Fibroblast of skin of right quadriceps (primary cell): Measurements from ENCODE around the gene OTOP3.
"Not testable (repeated sequence)": the region's sequence is repeated elsewhere in the genome, so short reads cannot be mapped to it uniquely, and the experiment has no call there.

Source experiments
- DNase-seq: peaks from one replicate; pipeline ENCODE4 v3.0.0-alpha.2; 2013

The OTOP3 gene, protein sequence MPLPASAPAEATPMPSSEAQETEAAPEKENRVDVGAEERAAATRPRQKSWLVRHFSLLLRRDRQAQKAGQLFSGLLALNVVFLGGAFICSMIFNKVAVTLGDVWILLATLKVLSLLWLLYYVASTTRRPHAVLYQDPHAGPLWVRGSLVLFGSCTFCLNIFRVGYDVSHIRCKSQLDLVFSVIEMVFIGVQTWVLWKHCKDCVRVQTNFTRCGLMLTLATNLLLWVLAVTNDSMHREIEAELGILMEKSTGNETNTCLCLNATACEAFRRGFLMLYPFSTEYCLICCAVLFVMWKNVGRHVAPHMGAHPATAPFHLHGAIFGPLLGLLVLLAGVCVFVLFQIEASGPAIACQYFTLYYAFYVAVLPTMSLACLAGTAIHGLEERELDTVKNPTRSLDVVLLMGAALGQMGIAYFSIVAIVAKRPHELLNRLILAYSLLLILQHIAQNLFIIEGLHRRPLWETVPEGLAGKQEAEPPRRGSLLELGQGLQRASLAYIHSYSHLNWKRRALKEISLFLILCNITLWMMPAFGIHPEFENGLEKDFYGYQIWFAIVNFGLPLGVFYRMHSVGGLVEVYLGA

DNA sequence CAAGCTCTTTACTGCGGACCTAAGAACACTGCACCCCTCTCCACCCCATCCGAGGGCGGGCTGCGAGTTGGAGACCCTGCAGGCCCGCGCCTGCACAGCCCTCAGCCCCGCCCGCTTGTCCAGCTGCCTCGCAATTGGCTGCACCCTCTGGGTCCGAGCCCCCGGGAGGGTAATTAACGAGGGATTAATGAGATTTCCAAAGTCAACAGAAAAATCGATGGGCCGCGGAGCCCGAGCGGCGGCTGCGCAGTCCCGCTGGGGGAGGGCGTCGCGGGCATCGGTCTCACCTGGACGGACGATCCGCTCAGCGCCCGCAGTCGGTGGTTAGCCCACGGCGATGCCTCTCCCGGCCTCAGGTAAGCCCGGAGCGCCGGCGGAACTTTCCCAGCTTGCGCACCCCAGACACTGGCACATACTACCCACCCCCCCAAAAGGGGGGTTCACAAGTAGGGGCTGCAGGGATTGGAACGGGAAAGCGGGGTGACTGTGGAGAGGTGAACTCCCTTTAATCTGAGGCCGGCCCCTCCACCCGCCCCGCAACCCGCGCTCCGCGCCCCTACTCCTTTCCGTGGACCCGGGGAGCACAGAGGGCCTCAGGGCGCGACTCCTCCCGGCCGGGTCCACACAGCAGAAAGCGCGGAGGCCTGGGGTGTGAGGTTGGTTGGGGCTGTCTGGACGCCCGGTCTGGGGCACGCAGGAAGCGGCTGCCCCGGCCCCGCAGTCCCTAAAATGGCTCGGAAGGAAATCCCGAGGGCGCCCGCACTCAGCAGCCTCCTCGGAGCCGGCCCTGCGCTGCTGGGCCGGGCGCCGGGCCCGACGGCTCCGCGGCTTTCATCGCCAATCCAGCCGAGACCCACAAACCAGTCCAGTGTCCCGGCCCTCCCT lies at the start of gene OTOP3:
OTOP3 (plus strand) TSS at position 314 of the 885 bp plus-strand sequence; CDS start at position 338, 24 bp downstream.
- no peak for DNase-seq

DNA sequence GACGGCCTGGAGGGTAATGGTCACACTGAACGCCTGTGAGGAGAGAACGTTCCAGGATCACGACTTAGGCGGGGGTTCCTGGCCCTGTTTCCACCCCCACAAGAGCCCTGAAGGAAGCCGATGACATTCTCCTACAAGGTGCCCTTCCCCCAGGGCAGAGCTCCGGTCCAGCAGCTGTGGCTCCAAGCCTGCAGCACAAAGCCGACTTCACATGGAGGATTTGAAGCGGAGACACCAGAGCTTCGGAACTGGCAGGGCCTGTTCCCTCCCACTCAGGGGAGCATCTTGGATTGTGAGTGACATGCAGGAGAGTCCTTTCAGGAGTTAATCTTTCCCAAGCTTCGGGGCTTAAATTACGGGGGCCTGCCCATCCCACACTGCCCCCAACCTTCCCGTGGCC lies 47.2 kb upstream of the OTOP3 start:
- no peak for DNase-seq

DNA sequence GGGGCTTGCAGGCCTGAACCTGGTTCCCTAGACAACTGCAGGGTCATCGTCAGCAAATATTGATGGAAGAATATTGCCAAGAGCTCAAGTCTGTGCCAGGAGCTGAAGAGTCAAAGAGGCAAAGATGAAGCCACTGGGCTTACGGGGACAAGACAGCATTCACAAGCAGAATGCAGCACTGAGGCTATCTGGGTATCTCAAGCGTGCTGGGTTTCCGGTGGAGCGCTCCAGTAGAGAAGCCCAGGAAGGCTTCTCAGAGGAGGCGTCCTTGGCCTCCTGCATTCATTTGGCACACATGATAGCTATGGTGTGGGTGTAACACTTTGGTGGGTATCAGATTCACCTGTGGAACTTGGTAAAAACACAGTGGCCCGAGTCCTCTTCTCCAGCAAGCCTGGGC lies 45.1 kb upstream of the OTOP3 start:
- no peak for DNase-seq

DNA sequence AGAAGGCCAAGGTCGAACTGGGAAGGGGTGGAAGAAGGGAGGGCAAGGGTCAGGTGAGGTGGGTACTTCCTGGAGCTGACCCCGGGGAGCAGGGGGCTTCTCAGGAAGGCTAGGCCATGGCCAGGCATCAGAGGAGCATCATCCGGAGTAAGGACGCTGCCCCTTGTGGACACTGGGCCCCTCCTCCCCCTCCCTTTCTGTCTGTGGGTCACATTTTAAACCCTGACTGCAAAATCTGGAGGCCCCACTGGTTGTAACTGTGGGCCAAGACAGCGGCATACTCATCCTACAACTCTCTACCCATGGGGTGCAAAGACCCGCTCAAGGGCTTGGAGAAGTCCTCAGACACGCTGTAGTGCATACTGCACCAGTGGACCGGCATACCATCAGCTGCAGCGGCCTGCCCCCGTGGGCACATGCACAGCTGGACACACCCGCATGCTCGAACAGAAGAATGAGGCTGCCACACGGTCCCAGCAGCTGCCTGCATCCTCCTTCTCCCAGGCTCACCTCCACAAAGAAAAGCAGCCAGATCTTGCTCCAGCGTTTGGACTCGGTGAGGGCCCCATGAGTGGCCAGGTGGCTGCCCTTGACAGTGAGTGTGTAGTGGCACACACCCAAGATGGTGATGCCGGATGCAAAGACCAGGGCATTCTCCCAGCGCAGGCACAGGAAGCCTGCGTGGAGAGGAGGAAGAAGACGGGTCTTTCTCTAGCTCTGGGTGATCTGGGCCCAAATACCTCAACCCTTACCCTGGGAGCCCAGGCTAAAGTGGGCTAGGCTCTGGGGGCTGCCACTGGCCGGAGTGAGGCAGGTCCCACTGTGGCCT lies 43.5 kb upstream of the OTOP3 start:
- no peak for DNase-seq

DNA sequence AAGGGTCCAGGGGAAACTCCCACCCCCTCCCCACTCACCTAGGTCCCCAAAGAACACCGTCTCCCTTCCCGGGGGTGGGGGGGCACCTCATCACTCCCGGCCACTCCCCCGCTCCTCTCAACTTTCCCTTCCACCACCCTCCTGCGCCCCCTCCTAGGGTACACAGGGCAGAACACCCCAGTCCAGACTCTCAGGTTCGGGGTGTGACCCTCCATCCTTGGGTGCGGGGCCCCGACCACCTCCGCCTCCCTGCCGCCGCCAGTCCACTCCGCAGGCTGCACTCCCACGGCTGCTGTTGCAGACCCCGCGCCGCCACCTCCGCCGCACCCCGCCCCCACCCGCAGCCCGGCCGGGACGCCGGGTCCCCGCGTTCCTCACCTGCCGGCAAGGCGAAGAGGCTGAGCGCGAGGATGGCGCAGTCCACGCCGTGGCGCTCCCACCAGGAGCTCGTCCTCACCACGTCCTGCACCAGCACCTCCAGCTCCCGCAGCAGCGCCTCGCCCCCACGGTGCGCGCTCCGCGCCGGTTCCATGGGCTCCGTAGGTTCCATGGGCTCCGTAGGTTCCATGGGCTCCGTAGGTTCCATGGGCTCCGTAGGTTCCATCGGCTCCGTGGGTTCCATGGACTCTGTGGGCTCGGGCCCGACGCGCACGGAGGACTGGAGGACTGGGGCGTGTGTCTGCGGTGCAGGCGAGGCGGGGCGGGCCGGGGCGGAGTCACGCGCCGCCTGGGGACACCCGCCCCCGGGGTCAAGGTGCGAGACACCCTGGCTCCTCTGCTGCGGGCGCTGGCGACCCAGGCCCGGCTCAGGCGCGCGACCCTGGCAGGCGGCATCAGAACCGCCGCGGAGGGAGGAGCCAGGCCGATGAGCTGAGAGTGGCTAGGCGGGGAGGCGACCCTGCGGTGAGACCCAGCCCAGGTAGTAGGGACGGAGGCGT lies 42.5 kb upstream of the OTOP3 start, which contains the start of gene FADS6:
FADS6 (minus strand) TSS at position 660 of the 938 bp plus-strand sequence; CDS start at position 622, 38 bp downstream.
- DNase-seq = no peak

DNA sequence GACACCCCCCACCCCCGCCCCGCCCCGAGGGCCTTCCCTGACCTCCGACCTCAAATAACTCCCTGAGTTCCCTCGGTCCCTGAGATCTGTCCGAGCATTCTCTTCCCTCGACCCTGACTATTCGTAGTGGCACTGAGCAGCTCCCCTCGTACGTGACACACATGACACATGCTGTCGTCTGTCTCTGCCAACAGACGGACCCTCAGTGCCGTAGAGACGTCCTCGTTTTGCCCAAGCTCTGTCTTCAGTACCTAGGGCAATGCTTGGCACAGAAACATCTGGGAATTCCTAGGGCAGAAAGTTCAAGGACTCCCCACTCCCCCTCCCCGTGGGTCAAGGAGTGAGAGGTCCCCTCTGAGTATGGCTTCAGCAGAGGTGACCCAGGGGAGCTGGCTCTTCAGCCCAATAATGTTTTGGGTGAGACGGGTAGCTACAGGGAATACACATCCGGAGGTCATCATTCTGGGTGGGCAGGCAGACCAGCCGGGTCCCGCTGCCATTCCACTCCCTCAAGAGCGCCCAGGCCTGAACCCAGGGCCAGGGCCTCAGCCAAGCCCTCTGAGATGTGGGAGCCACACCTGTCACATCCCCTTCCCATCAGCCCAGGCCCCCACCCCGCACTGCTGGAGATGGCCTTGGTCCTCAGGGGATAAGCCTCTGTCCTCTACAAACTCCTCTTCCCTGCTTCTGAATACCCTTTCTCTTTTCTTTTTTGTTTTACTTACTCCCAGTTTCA lies 41.6 kb upstream of the OTOP3 start:
- no peak for DNase-seq

DNA sequence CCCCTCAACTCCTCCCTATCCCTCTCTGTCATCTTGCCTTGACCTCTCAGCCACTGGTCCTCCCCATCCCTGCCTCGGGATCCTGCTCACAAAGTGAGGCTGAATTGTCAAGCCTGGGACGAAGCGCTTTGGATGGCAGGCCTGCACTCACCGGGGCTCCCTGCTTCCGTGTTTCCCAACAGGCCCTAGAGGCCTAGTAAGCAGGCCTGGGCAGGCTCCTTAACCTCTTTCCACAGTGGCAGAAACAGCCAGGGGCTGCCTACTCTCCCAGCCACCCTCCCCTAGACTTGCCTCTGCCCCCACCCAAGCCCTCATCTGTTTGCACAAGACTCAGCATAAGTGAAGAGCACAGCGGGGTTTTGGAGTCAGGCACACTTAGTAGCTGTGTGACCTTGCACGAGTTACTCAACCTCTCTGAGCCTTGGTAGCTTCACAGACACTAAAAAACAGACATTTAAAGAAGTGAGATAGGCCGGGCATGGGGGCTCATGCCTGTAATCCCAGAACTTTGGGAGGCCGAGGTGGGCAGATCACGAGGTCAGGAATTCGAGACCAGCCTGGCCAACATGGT lies 37.2 kb upstream of the OTOP3 start:
- no peak for DNase-seq

DNA sequence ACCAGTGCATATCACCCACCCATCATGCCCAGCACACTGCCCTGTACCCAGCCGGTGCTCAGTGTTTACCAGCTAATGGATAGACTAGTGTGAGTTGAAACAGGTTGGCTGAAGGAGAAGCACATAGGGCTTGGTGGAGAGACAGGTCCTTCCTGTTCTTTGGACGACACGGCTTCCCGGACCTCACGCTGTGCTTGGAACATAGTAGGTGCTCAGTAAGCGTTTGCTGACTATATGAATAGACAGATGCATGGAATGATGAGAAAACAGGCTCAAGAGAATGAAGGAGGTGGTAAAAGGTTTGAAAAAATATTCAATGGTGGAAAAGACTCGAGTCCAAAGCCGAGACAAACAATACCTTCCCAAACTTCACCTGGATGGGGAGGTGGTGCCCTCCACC lies 35.5 kb upstream of the OTOP3 start:
- DNase-seq = no peak

DNA sequence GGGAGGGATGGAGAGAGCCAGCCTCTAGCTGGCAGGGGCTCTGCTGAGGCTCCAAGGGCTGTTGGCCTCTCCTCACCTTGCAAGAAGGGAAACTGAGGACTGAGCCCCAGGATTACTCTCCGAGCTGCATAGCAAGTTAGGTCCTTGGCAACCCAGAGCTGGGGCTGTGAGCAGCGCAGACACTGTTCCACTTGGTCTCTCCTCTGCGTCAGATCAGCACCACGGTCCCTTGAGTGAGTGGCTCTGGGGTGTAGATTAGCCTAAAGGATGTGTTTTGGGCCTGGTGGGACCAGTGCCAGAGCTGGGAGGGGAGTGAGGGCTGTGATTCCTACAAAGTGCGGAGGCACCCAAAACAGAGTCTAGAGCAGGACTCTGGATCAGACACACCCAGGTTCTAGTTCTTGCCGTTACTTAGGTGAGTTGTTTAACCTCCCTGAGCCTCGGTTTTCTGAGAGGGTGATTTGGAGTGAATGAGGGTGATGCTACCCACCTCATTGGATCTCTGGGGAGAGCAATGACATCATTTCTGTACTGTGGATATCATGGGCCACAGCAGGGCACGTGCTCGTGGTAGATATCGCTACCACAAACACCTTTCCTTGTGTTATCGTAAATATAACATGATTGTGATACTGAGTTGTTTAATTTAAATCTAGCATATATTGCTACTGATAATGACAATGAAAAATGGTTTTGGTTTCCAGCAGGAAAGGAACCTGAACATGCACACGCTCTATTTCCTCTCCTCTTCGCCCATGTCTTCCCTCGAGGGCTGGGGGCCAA lies 34.2 kb upstream of the OTOP3 start:
- DNase-seq = no peak

DNA sequence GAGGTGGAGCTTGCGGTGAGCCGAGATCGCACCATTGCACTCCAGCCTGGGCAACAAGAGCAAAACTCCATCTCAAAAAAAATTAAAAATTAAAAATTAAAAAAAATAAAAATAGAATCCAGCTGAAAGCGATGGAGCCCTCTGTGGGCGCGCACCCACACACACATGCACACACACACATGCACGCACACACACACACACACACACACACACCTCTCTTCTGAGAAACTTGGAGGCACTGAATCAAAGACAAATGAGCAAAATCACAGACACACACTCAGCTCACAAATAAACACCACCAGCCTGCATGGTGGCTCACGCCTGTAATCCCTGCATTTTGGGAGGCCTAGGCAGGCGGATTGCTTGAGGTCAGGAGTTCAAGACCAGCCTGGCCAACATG lies 32.7 kb upstream of the OTOP3 start:
- DNase-seq = no peak

DNA sequence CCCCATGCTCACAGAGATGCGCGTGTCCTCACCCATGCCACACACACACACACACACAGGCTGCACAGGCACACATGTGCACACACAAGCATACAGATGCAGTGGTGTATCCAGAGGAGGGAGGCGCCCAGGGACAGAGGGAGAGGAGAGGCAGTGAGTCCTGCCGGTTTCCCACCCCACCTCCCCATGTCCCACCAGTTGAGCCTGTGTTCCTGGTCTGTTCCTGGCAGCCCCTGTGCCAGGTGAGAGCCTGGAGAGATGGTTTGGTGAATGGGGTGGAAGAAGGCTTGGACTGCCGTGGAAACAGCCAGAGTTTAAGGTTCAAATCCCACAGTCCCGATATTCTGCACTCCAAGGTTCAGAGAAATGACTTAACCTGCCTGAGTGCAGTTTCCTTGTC lies 32.0 kb upstream of the OTOP3 start:
- DNase-seq = no peak

DNA sequence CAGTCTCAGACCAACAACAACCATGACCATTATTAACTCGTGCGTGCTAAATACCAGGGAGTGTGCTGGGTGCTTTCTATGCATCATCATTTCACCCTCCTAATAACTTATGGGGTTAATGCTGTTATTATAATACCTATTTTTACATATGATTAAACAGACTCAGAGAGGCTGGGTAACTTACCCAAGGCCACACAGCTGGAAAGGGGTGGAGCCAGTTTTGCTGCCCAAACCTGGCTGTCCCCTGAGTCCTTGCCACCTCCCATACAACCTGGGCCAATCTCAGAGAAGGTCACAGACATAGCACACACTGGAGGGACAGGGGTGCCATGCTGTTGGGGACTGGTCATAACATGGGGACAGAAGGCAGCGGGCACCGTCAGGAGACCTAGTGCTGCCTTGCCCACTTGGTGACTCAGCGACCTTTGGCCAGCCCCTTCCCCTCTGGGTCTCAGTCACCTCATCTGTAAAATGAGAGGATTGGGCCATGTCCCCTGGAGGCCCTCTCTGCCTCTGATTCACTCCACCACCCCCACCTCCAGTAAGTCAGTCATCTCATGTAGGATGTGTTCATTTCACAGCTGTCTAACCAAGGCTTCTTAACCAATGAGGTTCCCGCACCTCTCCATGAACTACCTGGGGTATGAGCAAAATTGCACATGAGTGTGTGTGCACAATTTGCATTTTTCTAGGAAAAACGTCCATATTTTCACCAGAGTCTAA lies 30.9 kb upstream of the OTOP3 start:
- no peak for DNase-seq

DNA sequence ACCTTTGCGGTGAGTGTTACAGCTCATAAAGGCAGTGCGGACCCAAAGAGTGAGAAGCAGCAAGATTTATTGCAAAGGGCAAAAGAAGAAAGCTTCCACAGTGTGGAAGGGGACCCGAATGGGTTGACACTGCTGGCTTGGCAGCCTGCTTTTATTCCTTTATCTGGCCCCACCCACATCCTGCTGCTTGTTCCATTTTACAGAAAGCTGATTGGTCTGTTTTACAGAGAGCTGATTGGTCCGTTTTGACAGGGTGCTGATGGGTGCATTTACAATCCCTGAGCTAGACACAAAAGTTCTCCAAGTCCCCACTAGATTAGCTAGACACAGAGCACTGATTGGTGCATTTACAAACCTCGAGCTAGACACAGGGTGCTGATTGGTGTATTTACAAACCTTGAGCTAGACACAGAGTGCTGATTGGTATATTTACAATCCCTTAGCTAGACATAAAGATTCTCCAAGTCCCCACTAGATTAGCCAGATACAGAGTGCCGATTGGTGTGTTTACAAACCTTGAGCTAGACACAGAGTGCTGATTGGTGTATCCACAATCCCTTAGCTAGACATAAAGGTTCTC lies 29.4 kb upstream of the OTOP3 start:
- not testable (repeated sequence) for DNase-seq

DNA sequence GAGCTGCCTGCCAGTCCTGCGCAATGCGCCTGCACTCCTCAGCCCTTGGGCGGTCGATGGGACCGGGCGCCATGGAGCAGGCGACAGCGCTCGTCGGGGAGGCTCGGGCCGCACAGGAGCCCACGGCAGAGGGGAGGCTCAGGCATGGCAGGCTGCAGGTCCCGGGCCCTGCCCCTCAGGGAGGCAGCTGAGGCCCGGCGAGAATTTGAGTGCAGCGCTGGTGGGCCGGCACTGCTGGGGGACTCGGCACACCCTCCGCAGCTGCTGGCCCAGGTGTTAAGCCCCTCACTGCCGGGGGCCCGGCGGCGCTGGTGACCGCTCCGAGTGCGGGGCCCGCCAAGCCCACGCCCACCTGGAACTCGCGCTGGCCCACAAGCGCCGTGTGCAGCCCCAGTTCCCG lies 28.7 kb upstream of the OTOP3 start:
- DNase-seq = no peak

DNA sequence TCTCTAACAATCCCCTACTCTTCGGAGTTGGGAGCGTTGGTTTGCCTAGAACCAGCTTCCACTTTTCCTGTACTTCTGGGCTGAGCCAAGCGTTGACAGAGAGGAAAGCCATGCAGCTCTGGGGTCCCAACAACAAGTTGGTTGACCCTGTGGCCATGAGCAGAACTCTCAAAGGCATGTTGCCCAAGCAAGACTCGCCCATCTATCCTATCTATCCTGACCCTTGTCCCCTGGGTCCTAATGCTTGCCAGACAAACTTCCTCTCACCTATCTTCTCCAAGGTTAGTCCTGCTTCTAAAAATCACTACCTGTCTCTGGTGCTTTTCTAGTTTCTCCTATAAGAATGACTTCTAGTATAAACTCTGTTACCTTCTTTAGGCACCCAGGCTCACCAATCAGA lies 26.6 kb upstream of the OTOP3 start:
- not testable (repeated sequence) for DNase-seq

DNA sequence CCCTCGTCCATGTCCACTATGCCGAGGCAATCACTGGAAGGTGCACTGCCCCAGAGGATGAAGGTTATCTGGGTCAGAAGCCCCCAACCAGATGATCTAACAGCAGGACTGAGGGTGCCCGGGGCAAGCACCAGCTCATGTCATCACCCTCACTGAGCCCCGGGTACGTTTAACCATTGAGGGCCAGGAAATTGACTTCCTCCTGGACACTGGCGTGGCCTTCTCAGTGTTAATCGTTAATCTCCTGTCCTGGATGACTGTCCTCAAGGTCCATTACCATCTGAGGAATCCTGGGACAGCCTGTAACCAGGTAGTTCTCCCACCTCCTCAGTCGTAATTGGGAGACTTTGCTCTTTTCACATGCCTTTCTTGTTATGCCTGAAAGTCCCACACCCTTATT lies 24.3 kb upstream of the OTOP3 start:
- not testable (repeated sequence) for DNase-seq

DNA sequence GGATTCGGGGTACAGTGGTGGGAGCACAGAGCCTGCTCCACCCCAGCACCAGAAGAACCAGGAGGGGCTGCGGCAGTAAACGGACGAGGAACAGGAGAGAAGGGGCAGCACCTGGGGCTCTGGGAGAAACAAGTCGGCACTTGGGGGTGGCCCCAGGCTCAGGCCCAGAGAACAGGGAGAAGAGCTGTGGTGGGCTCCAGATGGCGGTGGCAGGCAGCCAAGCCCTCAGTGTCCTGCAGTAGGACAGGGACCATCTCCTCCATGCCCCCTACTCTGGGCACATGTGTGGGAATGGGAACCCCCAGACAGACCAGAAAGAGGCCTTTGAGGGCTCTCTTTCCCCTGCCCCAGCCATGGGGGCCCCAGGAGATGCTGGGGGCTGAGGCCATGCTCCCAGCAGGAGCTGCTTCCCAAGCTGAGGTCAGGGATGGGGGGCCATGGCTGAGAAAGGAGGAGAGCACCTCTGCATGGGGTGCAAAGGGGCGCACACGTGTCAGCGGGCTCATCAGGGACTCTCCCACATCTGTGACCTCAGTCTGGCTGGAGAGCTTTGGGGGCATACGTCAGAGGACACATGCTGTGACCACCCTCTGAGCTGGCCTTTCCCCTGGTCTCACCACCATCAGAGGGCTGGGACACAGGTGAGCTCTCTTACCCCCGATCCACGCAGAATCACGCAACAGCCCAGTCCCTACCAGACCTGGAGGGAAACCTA lies 19.4 kb upstream of the OTOP3 start:
- no peak for DNase-seq

DNA sequence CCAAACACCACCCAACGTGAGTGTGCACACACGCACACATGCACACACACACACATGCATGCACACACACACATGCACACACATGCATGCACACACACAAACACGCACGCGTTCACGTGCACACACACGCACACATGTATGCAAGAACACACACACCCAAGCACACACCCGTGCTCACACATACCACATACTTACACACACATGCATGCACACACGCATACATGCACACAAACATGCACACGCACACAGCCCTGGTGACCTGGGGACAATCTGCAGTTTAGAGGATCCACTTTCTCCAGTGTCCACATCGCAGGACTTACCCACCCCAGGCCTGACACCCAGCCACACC lies 18.9 kb upstream of the OTOP3 start:
- no peak for DNase-seq
